H54 (cell line): Measurements from ENCODE around the gene CAPN12.

Experiments
- DNase-seq: peaks from one replicate; pipeline ENCODE4 v3.0.0; 2011; ENCODE audit warnings: low spot score, mixed read lengths; ENCODE audit not compliant: insufficient read length
- FAIRE-seq: peaks from 3 replicates; lab custom pipeline; 2011; peaks lifted over from hg19 to GRCh38; lab: Jason Lieb, UNC
- POLR2A ChIP-seq: IDR thresholded peaks from 2 replicates; pipeline ENCODE4 v1.6.1; 2011; ENCODE audit warnings: low read depth, mild to moderate bottlenecking, low read length

CAPN12 gene

GRCh38 chr19:38728752-38729541, 15.3 kb downstream of the CAPN12 start:
- FAIRE-seq, result no peak
- no peak for TF ChIP-seq POLR2A

GRCh38 chr19:38727868-38728660, 16.2 kb downstream of the CAPN12 start:
- DNase-seq, result no peak
- no peak for FAIRE-seq
- TF ChIP-seq POLR2A, result no peak

More at GRCh38 chr19:38728752-38729541, 15.3 kb downstream of the CAPN12 start:
- DNase-seq, result no peak

- TF ChIP-seq POLR2A, result no peak
- DNase-seq (no peak), FAIRE-seq (no peak)
Observed at GRCh38 chr19:38727306-38727867, 16.9 kb downstream of the CAPN12 start.

- DNase-seq, result no peak
- no peak for TF ChIP-seq POLR2A
- no peak for FAIRE-seq
Observed at GRCh38 chr19:38726761-38727301, 17.4 kb downstream of the CAPN12 start.

- no peak for FAIRE-seq
Observed at GRCh38 chr19:38726284-38726673, 18.0 kb downstream of the CAPN12 start.

GRCh38 chr19:38725469-38726283, 18.6 kb downstream of the CAPN12 start:
- no peak for FAIRE-seq
- no peak for DNase-seq
- TF ChIP-seq POLR2A, result no peak

More at GRCh38 chr19:38726284-38726673, 18.0 kb downstream of the CAPN12 start:
- TF ChIP-seq POLR2A, result no peak
- no peak for DNase-seq

GRCh38 chr19:38723990-38724854, 20.1 kb downstream of the CAPN12 start:
- FAIRE-seq (no peak), DNase-seq (no peak)
- TF ChIP-seq POLR2A, result no peak

- no peak for FAIRE-seq
Observed at GRCh38 chr19:38723606-38723965, 20.7 kb downstream of the CAPN12 start.

GRCh38 chr19:38722947-38723605, 21.2 kb downstream of the CAPN12 start:
- FAIRE-seq (no peak), DNase-seq (no peak)
- no peak for TF ChIP-seq POLR2A

More at GRCh38 chr19:38723606-38723965, 20.7 kb downstream of the CAPN12 start:
- no peak for TF ChIP-seq POLR2A
- no peak for DNase-seq

- FAIRE-seq, result no peak
- no peak for TF ChIP-seq POLR2A
- no peak for DNase-seq
Observed at GRCh38 chr19:38721979-38722773, 22.1 kb downstream of the CAPN12 start.

GRCh38 chr19:38721496-38721895, 22.8 kb downstream of the CAPN12 start:
- TF ChIP-seq POLR2A, result no peak
- no peak for FAIRE-seq
- DNase-seq, result no peak
